H1 (cell line): Measurements from ENCODE around the gene AGAP3. TPM values are rescaled to one million over a fixed set of nuclear protein-coding genes. Genes with fewer than 3 reads are reported as not detected.

Experiments
- CTCF ChIA-PET: fragments of 300-600 bp; sonication (Branson Sonifier 250); formaldehyde crosslinking; loops from one replicate; lab custom pipeline; 2021; ENCODE audit not compliant: partially characterized antibody; lab: Charles Lee
- POLR2A ChIA-PET: fragments of 300-600 bp; sonication (Branson Sonifier 250); formaldehyde crosslinking; loops from one replicate; lab custom pipeline; 2021; ENCODE audit warnings: inconsistent platforms; ENCODE audit not compliant: partially characterized antibody; lab: Charles Lee
- DNase-seq, 2 experiments: peaks; one replicate each; pipeline versions ENCODE4 v3.0.0 to v3.0.0-alpha.2; 2010 to 2022; ENCODE audit warnings: low spot score in 2 of 2, low read depth in 1 of 2, mixed read lengths in 1 of 2
- FAIRE-seq: peaks from 2 replicates; lab custom pipeline; 2011; peaks lifted over from hg19 to GRCh38; lab: Jason Lieb, UNC
- H2AFZ ChIP-seq: 2 replicates; pipeline ENCODE4 v1.8.1; 2012; ENCODE audit warnings: low read length, inconsistent platforms
- H2AK5ac ChIP-seq: 2 replicates; pipeline ENCODE4 v1.6.1; 2013; ENCODE audit warnings: low read depth, low read length
- H2BK120ac ChIP-seq: replicated peaks from 2 replicates; pipeline ENCODE3; 2013; ENCODE audit warnings: low read depth, low read length, inconsistent platforms
- H2BK12ac ChIP-seq: 2 replicates; pipeline ENCODE4 v1.6.1; 2013; ENCODE audit warnings: low read depth, low read length
- H2BK15ac ChIP-seq: 2 replicates; pipeline ENCODE4 v1.6.1; 2013; ENCODE audit warnings: low read length
- H2BK20ac ChIP-seq: 2 replicates; pipeline ENCODE4 v1.6.1; 2013; ENCODE audit warnings: low read length
- H2BK5ac ChIP-seq: 2 replicates; pipeline ENCODE4 v1.6.1; 2013; ENCODE audit warnings: low read depth, low read length
- H3K14ac ChIP-seq: 2 replicates; pipeline ENCODE4 v1.6.1; 2013; ENCODE audit warnings: inconsistent platforms; ENCODE audit not compliant: insufficient read length
- H3K18ac ChIP-seq: 2 replicates; pipeline ENCODE4 v1.6.1; 2013; ENCODE audit warnings: low read length; ENCODE audit errors: extremely low read depth
- H3K23ac ChIP-seq: 2 replicates; pipeline ENCODE4 v1.6.1; 2013; ENCODE audit warnings: inconsistent platforms; ENCODE audit not compliant: insufficient read length
- H3K23me2 ChIP-seq: 2 replicates; pipeline ENCODE4 v1.6.1; 2013; ENCODE audit warnings: low read depth, low read length
- H3K27ac ChIP-seq: 2 replicates; pipeline ENCODE4 v1.6.1; 2011; ENCODE audit warnings: low read depth, low read length, inconsistent platforms
- H3K27me3 ChIP-seq, 4 experiments: replicated peaks in 1 of 4; 1 replicate in 1 of 4; 2 replicates in 3 of 4; pipeline versions ENCODE4 v1.6.1 to v1.8.1; 2011 to 2013; ENCODE audit warnings: low read length in 3 of 4, mild to moderate bottlenecking in 3 of 4, inconsistent platforms in 2 of 4, mixed read lengths in 2 of 4, moderate library complexity in 1 of 4; ENCODE audit not compliant: control insufficient read depth in 3 of 4, insufficient read depth in 3 of 4; ENCODE audit errors: extremely low read depth in 1 of 4
- H3K36me3 ChIP-seq, 4 experiments: 2 replicates each; pipeline versions ENCODE4 v1.6.1 to v1.8.1; 2011 to 2013; ENCODE audit warnings: mild to moderate bottlenecking in 4 of 4, low read length in 3 of 4, moderate library complexity in 2 of 4, control low read depth in 1 of 4, inconsistent platforms in 1 of 4; ENCODE audit not compliant: insufficient read depth in 4 of 4, control insufficient read depth in 2 of 4
- H3K4ac ChIP-seq: replicated peaks from 2 replicates; pipeline ENCODE3; 2013; ENCODE audit warnings: low read length, low read depth, mixed read lengths, inconsistent platforms; ENCODE audit not compliant: insufficient read length
- H3K4me1 ChIP-seq, 4 experiments: replicated peaks in 1 of 4; 1 replicate in 1 of 4; 2 replicates in 3 of 4; pipeline versions ENCODE4 v1.6.1 to v1.8.1; 2011 to 2013; ENCODE audit warnings: low read length in 3 of 4, inconsistent platforms in 2 of 4, mixed read lengths in 1 of 4; ENCODE audit not compliant: insufficient read depth in 4 of 4, control insufficient read depth in 3 of 4
- H3K4me2 ChIP-seq, 2 experiments: 2 replicates each; pipeline versions ENCODE4 v1.6.1 to v1.8.1; 2011 to 2013; ENCODE audit warnings: low read depth in 2 of 2, low read length in 2 of 2, control low read depth in 1 of 2, inconsistent platforms in 1 of 2, mild to moderate bottlenecking in 1 of 2; ENCODE audit not compliant: insufficient read depth in 1 of 2
- H3K4me3 ChIP-seq, 4 experiments: fragments of 200-600, 300-600 bp in 1 of 4; sonication (generic), shearing (Covaris generic), sonication (Bioruptor Twin) in 1 of 4; 2 replicates each; pipeline versions ENCODE4 v1.5.1 to v1.8.1; 2011 to 2016; ENCODE audit warnings: low read length in 4 of 4, low read depth in 3 of 4, control low read depth in 2 of 4, inconsistent platforms in 2 of 4, mild to moderate bottlenecking in 2 of 4, mixed read lengths in 1 of 4, moderate library complexity in 1 of 4; ENCODE audit not compliant: insufficient read depth in 2 of 4; ENCODE audit errors: extremely low read depth in 1 of 4
- H3K56ac ChIP-seq: replicated peaks from 2 replicates; pipeline ENCODE3; 2013; ENCODE audit warnings: low read depth, mild to moderate bottlenecking, mixed read lengths, low read length, inconsistent platforms; ENCODE audit not compliant: insufficient read length
- H3K79me1 ChIP-seq: 2 replicates; pipeline ENCODE4 v1.6.1; 2013; ENCODE audit warnings: low read depth, low read length, control low read depth
- H3K79me2 ChIP-seq, 2 experiments: 2 replicates each; pipeline versions ENCODE4 v1.6.1 to v1.8.1; 2012 to 2013; ENCODE audit warnings: low read length in 2 of 2, mild to moderate bottlenecking in 2 of 2, inconsistent platforms in 1 of 2; ENCODE audit not compliant: insufficient read depth in 2 of 2, control insufficient read depth in 1 of 2
- H3K9ac ChIP-seq, 4 experiments: replicated peaks in 1 of 4; 1 replicate in 1 of 4; 2 replicates in 3 of 4; pipeline versions ENCODE4 v1.6.1 to v1.8.1; 2011 to 2013; ENCODE audit warnings: low read depth in 3 of 4, low read length in 3 of 4, control low read depth in 2 of 4, mild to moderate bottlenecking in 2 of 4, moderate library complexity in 2 of 4, inconsistent platforms in 1 of 4; ENCODE audit errors: extremely low read depth in 1 of 4
- H3K9me3 ChIP-seq, 2 experiments: 2 replicates each; pipeline versions ENCODE4 v1.6.1 to v1.8.1; 2012 to 2013; ENCODE audit warnings: mild to moderate bottlenecking in 2 of 2, moderate library complexity in 2 of 2, control low read depth in 1 of 2, inconsistent platforms in 1 of 2, low read depth in 1 of 2, low read length in 1 of 2, mixed read lengths in 1 of 2; ENCODE audit not compliant: insufficient read depth in 2 of 2
- H4K20me1 ChIP-seq, 2 experiments: replicated peaks in 1 of 2; 2 replicates each; pipeline versions ENCODE3 to v1.8.1; 2011 to 2013; ENCODE audit warnings: inconsistent platforms in 2 of 2, low read length in 2 of 2, mild to moderate bottlenecking in 1 of 2; ENCODE audit not compliant: insufficient read depth in 2 of 2, control insufficient read depth in 1 of 2
- H4K5ac ChIP-seq: 2 replicates; pipeline ENCODE4 v1.6.1; 2013; ENCODE audit warnings: low read length, low read depth, mixed read lengths, inconsistent platforms; ENCODE audit not compliant: insufficient read length
- H4K8ac ChIP-seq: 2 replicates; pipeline ENCODE4 v1.8.0; 2013; ENCODE audit warnings: mild to moderate bottlenecking, moderate library complexity, low read length, inconsistent platforms; ENCODE audit not compliant: insufficient read depth; ENCODE audit errors: extremely low read depth
- H4K91ac ChIP-seq: replicated peaks from 2 replicates; pipeline ENCODE3; 2013; ENCODE audit warnings: low read length, mixed read lengths, inconsistent platforms; ENCODE audit not compliant: insufficient read length
- E2F6 ChIP-seq: IDR thresholded peaks from 2 replicates; pipeline ENCODE4 v1.6.1; 2012; ENCODE audit warnings: inconsistent platforms
- KDM5A ChIP-seq: fragments of 200-600 bp; IDR thresholded peaks from 2 replicates; pipeline ENCODE4 v1.7.1; 2012; ENCODE audit warnings: mild to moderate bottlenecking, low read length, inconsistent platforms, mixed read lengths
- POLR2A ChIP-seq, 2 experiments: IDR thresholded peaks; 1 replicate in 1 of 2; 2 replicates in 1 of 2; pipeline ENCODE4 v1.6.1; 2011; ENCODE audit warnings: low read depth in 2 of 2, low read length in 2 of 2, mild to moderate bottlenecking in 2 of 2; ENCODE audit errors: control extremely low read depth in 1 of 2
- TBP ChIP-seq: IDR thresholded peaks from 2 replicates; pipeline ENCODE4 v1.6.1; 2011; ENCODE audit warnings: low read depth, low read length, improper control_type of control experiment
- TEAD4 ChIP-seq: IDR thresholded peaks from 2 replicates; pipeline ENCODE4 v1.6.1; 2012; ENCODE audit warnings: low read depth, low read length, inconsistent platforms, mixed read lengths
- WGBS, 2 experiments: shearing (Covaris generic) in 1 of 2; methylation state at CpG; one replicate each; pipeline versions ENCODE4 v1.1.6 to v1.1.7; 2013 to 2015; ENCODE audit warnings: low lambda C conversion rate in 2 of 2, mixed read lengths in 2 of 2, inconsistent platforms in 1 of 2, low coverage in 1 of 2, missing lambda C conversion rate in 1 of 2; ENCODE audit not compliant: insufficient replicate concordance in 2 of 2, insufficient coverage in 1 of 2, insufficient read length in 1 of 2; ENCODE audit errors: extremely low coverage in 1 of 2, missing lambda C conversion rate in 1 of 2; 5-methylcytosine and 5-hydroxymethylcytosine counted together
- polyA plus RNA-seq, 7 experiments: library from polyadenylated mRNA; depleted of rRNA in 3 of 7; stranded (reverse) in 5 of 7; unstranded in 2 of 7; fragments of >200 nt in 5 of 7; fragments of 200-250 nt in 2 of 7; gene quantifications; 1 replicate in 5 of 7; 2 replicates in 1 of 7; 4 replicates in 1 of 7; pipeline versions ENCODE4 v1.2.1 to v1.2.3, GENCODE V29; 2011 to 2013; ENCODE audit warnings: missing spikeins in 2 of 7, mixed read lengths in 2 of 7
- total RNA-seq: library from RNA; stranded (reverse); fragmentation: NEBNext Ultra II Directional; extraction: Animal tissue kit (Norgen Biotek cat#: 25700); gene quantifications from 2 replicates; pipeline ENCODE4 v1.2.1, GENCODE V29; 2021

Gene AGAP3
- total and polyA plus RNA-seq, 2 of the 8 experiments (the other 6 are each of a cell fraction or from before 2014, with no cell fraction given): 66.4 to 120 TPM

- H3K27ac ChIP-seq: no peak overlapping the region
- no peak overlapping the region for H2BK120ac ChIP-seq
- ChIA-PET CTCF (interaction anchor here (0.9 to 9.7 kb wide), 11 partner anchors 10 to 59 kb away, joined by 3 to 88 read pairs (median 7); partner anchors contain the start of gene AGAP3), POLR2A (interaction anchor here (0.7 to 7.9 kb wide), 12 partner anchors 9 to 190 kb away, joined by 3 to 77 read pairs (median 6); partner anchors contain the start of genes ABCB8, AGAP3 and FASTK)
- peaks cover 9 to 35% (median 30%) of the 10 kb centered on the region in 4 experiments for H3K4me1 ChIP-seq
- H2BK20ac ChIP-seq: no peak overlapping the region
- H3K23ac ChIP-seq: no peak overlapping the region
- no peak overlapping the region for H2AFZ ChIP-seq
- peak overlapping the region; percentile 86 to 99 for H3K4me2 ChIP-seq
- peak overlapping the region; percentile 40; the same call in 1 of the 2 replicates for H2BK12ac ChIP-seq
- peaks cover 5 to 9% of the 10 kb centered on the region in 2 experiments for H4K20me1 ChIP-seq
- H3K27me3 ChIP-seq: peaks cover 0 to 2% (median under 1%) of the 10 kb centered on the region in 4 experiments; a peak in 4 of 7 replicates
- no peak overlapping the region for H3K14ac ChIP-seq
- H4K91ac ChIP-seq: no peak overlapping the region
- TF ChIP-seq POLR2A (IDR thresholded peaks at IDR 0.05; ENCODE audit: control extremely low read depth in 1 of 2, low read depth in 2 of 2, low read length in 2 of 2) (no peak), KDM5A (no peak), TEAD4 (no peak), E2F6 (no peak), TBP (no peak)
- H3K18ac ChIP-seq: peak overlapping the region; percentile 52; the same call in 1 of the 2 replicates
- peak overlapping the region; percentile 48; the same call in 1 of the 2 replicates for H2BK15ac ChIP-seq
- peaks cover 6% of the 10 kb centered on the region; the same call in 1 of the 2 replicates for H3K79me1 ChIP-seq
- no peak overlapping the region; the same call in 1 of the 2 replicates for H4K8ac ChIP-seq
- H3K79me2 ChIP-seq: peaks cover 0 to 8% of the 10 kb centered on the region in 2 experiments; a peak in 1 of 4 replicates
- H3K36me3 ChIP-seq: peaks cover 3 to 22% (median 13%) of the 10 kb centered on the region in 4 experiments; a peak in 6 of 8 replicates
- peak overlapping the region; percentile 36 for H3K4ac ChIP-seq
- peak overlapping the region in 2 of 4 experiments; percentile 25 to 38; a peak in 1 of 7 replicates for H3K9ac ChIP-seq
- H3K4me3 ChIP-seq: peak overlapping the region; percentile 19 to 91 (median 22); a peak in 6 of 8 replicates
- no peak for DNase-seq
- H2BK5ac ChIP-seq: peak overlapping the region; percentile 82; the same call in 1 of the 2 replicates
- no peaks in the 10 kb centered on the region for H3K9me3 ChIP-seq
- 20% methylated on average over 10 of the region's 11 CpGs; no CpG with 5 or more reads in 1 of the 2 experiments for WGBS, 2 experiments
- FAIRE-seq: no peak
- peaks cover 30% of the 10 kb centered on the region for H3K23me2 ChIP-seq
- H4K5ac ChIP-seq: no peak overlapping the region
- 0 out of 2 replicates have a peak overlapping the region, but pooled peaks have one; percentile 93 for H2AK5ac ChIP-seq
- H3K56ac ChIP-seq: no peak overlapping the region
These were observed 24.2 kb upstream of the AGAP3 start for GRCh38 chr7:151062111-151062398.
